Ovary (tissue), 3 donors: Measurements from ENCODE around the gene ARF6.

Source experiments
- CTCF ChIP-seq, 3 donors: fragments of 450-650 bp in 2 of 3; fragments of 200-600 bp in 1 of 3; IDR thresholded peaks; one replicate each; pipeline versions ENCODE4 v1.5.1 to v1.8.0; 2016 to 2022; ENCODE audit warnings: antibody characterized with exemption in 3 of 3, mild to moderate bottlenecking in 1 of 3
- EP300 ChIP-seq: sonication (generic); formaldehyde crosslinking; IDR thresholded peaks from one replicate; pipeline ENCODE4 v1.6.1; 2017; ENCODE audit warnings: antibody characterized with exemption
- donor health status: DM: no; HTN: no; CAD: no.

- TF ChIP-seq CTCF (IDR thresholded peaks at IDR 0.05): no peak
- TF ChIP-seq EP300: no peak
Measured at GRCh38 chr14:49931523-49931922, 38.6 kb downstream of the ARF6 start.
